Measurements from ENCODE around the gene CIDEC.
"Not testable (repeated sequence)": the region's sequence is repeated elsewhere in the genome, so short reads cannot be mapped to it uniquely, and the experiment has no call there.

DNA sequence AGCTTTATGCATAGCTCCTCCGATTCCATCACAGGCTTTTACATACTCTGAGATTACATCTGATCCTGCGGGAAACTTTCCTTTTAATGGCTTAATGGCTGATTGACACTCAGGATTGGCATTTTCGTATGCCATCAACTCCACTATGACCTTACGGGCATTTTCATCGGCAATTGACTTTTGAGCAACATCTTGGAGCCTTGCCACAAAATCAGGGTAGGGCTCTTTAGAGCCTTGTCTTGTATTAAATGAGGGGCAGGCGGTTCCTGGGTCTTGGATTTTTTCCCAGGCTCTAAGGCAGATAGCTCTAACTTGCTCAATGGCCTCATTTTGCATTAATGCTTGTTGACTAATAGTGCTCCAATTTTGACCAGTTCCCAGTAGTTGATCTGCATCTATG is 28.1 kb downstream of the CIDEC start:
- TF ChIP-seq POLR2A (IDR thresholded peaks at IDR 0.05), result not testable (repeated sequence)
- TF ChIP-seq, protein P1, sequence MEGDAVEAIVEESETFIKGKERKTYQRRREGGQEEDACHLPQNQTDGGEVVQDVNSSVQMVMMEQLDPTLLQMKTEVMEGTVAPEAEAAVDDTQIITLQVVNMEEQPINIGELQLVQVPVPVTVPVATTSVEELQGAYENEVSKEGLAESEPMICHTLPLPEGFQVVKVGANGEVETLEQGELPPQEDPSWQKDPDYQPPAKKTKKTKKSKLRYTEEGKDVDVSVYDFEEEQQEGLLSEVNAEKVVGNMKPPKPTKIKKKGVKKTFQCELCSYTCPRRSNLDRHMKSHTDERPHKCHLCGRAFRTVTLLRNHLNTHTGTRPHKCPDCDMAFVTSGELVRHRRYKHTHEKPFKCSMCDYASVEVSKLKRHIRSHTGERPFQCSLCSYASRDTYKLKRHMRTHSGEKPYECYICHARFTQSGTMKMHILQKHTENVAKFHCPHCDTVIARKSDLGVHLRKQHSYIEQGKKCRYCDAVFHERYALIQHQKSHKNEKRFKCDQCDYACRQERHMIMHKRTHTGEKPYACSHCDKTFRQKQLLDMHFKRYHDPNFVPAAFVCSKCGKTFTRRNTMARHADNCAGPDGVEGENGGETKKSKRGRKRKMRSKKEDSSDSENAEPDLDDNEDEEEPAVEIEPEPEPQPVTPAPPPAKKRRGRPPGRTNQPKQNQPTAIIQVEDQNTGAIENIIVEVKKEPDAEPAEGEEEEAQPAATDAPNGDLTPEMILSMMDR (IDR thresholded peaks at IDR 0.05), result not testable (repeated sequence)
